GM12878 (cell line): Measurements from ENCODE around the gene IDH3G. TPM values are rescaled to one million over a fixed set of nuclear protein-coding genes. Genes with fewer than 3 reads are reported as not detected.

ENCODE experiments used
- ATAC-seq: fragments of 200-7000 bp; cut with Tn5 transposase; 3 replicates; pipeline ENCODE4 v1.9.1; 2020; ENCODE audit warnings: mild to moderate bottlenecking, moderate library complexity
- BruUV-seq: library from RNA; stranded (reverse); fragments of 400-500 nt; replicated peaks from 2 replicates; lab custom pipeline; 2021; lab: Mats Ljungman, UMichigan
- CTCF ChIA-PET: fragments of 300-600 bp; sonication (Branson Sonifier 250); formaldehyde crosslinking; extraction: SDS; loops from one replicate; lab custom pipeline; 2021; ENCODE audit warnings: inconsistent platforms; lab: Yijun Ruan, JAX
- POLR2A ChIA-PET: fragments of 350-600 bp; formaldehyde crosslinking; extraction: SDS; loops from one replicate; lab custom pipeline; 2021; ENCODE audit warnings: inconsistent platforms; lab: Charles Lee
- RAD21 ChIA-PET: fragments of 300-600 bp; sonication (Branson Sonifier 250); formaldehyde crosslinking; loops from one replicate; lab custom pipeline; 2023; ENCODE audit warnings: antibody characterized with exemption; ENCODE audit not compliant: unreplicated experiment; lab: Charles Lee
- SMC1A ChIA-PET: fragments of 300-600 bp; sonication (Branson Sonifier 250); formaldehyde crosslinking; loops from one replicate; lab custom pipeline; 2023; ENCODE audit not compliant: unreplicated experiment, uncharacterized antibody; lab: Charles Lee
- DNase-seq: peaks from one replicate; pipeline ENCODE4 v3.0.0-alpha.2; 2011; ENCODE audit warnings: low read depth, low spot score
- FAIRE-seq: peaks from 3 replicates; lab custom pipeline; 2011; peaks lifted over from hg19 to GRCh38; lab: Jason Lieb, UNC
- H2AFZ ChIP-seq: 2 replicates; pipeline ENCODE4 v1.6.0; 2011; ENCODE audit warnings: low read depth, low read length, control low read depth; ENCODE audit not compliant: control insufficient read depth
- H3K27ac ChIP-seq: 2 replicates; pipeline ENCODE4 v1.5.1; 2011; ENCODE audit warnings: control low read depth; ENCODE audit not compliant: control insufficient read depth, insufficient read depth
- H3K27me3 ChIP-seq, 2 experiments: replicated peaks in 1 of 2; 2 replicates each; pipeline versions ENCODE4 v1.6.0 to v1.6.1; 2011; ENCODE audit warnings: low read length in 1 of 2; ENCODE audit not compliant: control insufficient read depth in 2 of 2, insufficient read depth in 2 of 2
- H3K36me3 ChIP-seq, 2 experiments: 2 replicates each; pipeline ENCODE4 v1.5.1; 2011; ENCODE audit warnings: low read length in 1 of 2; ENCODE audit not compliant: control insufficient read depth in 2 of 2, insufficient read depth in 2 of 2
- H3K4me1 ChIP-seq: 2 replicates; pipeline ENCODE4 v1.6.1; 2011; ENCODE audit warnings: mild to moderate bottlenecking, low read length, moderate library complexity, mixed read lengths; ENCODE audit not compliant: control insufficient read depth, insufficient read depth
- H3K4me2 ChIP-seq: 2 replicates; pipeline ENCODE4 v1.6.0; 2011; ENCODE audit warnings: control low read depth; ENCODE audit not compliant: control insufficient read depth, insufficient read depth
- H3K4me3 ChIP-seq: fragments of 200-600 bp; sonication (generic); 2 replicates; pipeline ENCODE4 v1.5.1; 2016
- H3K79me2 ChIP-seq: 2 replicates; pipeline ENCODE4 v1.6.0; 2011; ENCODE audit warnings: low read length; ENCODE audit not compliant: control insufficient read depth, insufficient read depth
- H3K9ac ChIP-seq: 2 replicates; pipeline ENCODE4 v1.8.0; 2011; ENCODE audit warnings: low read length, control low read depth, mixed read lengths; ENCODE audit not compliant: control insufficient read depth, insufficient read depth
- H3K9me3 ChIP-seq: replicated peaks from 3 replicates; pipeline ENCODE4 v1.5.1; 2011; ENCODE audit warnings: mild to moderate bottlenecking, low read length; ENCODE audit not compliant: control insufficient read depth, insufficient read depth
- H4K20me1 ChIP-seq: 2 replicates; pipeline ENCODE4 v1.6.0; 2011; ENCODE audit not compliant: control insufficient read depth, insufficient read depth
- KAT2A ChIP-seq: conservative IDR thresholded peaks from 2 replicates; pipeline ENCODE4 v1.6.1; 2011; ENCODE audit warnings: low read depth, low read length; ENCODE audit not compliant: control insufficient read depth
- YBX1 ChIP-seq: fragments of 450-650 bp; IDR thresholded peaks from 2 replicates; pipeline ENCODE4 v1.6.1; 2016; ENCODE audit warnings: antibody characterized with exemption
- ZNF592 ChIP-seq: fragments of 450-650 bp; IDR thresholded peaks from 2 replicates; pipeline ENCODE4 v1.6.1; 2017; ENCODE audit warnings: mild to moderate bottlenecking, moderate library complexity
- WGBS: methylation state at CpG from one replicate; pipeline ENCODE4 v1.1.6; 2016; ENCODE audit warnings: low lambda C conversion rate; ENCODE audit not compliant: insufficient replicate concordance, insufficient coverage; ENCODE audit errors: missing lambda C conversion rate; 5-methylcytosine and 5-hydroxymethylcytosine counted together
- in situ Hi-C: fragments of 300-500 bp; cut with MboI; formaldehyde crosslinking; loops from 9 replicates; pipeline ENCODE4 v1.14.3; 2018; ENCODE audit warnings: mixed read lengths
- intact Hi-C: fragments of 100-400 bp; cut with micrococcal nuclease; formaldehyde crosslinking; loops from one replicate; pipeline ENCODE4 v1.14.2; 2022; ENCODE audit not compliant: unreplicated experiment
- polyA plus RNA-seq, 11 experiments: library from polyadenylated mRNA; depleted of rRNA in 4 of 11; unstranded in 6 of 11; stranded (reverse) in 5 of 11; fragments of >200 nt; fragmentation: Nextera tagmentation in 4 of 11; fragmentation: Illumina TruSeq in 1 of 11; extraction: Ambion mirVana in 4 of 11; extraction: Trizol in 1 of 11; gene quantifications; 1 replicate in 1 of 11; 2 replicates in 10 of 11; pipeline versions ENCODE4 v1.2.1 to v1.2.3, GENCODE V29; 2011 to 2016; ENCODE audit warnings: inconsistent platforms in 2 of 11, missing spikeins in 2 of 11, low read depth in 1 of 11
- total RNA-seq, 4 experiments: library from RNA; depleted of rRNA in 3 of 4; stranded (reverse); fragments of >200 nt in 3 of 4; fragmentation: Illumina TruSeq in 1 of 4; extraction: Trizol in 1 of 4; gene quantifications; 2 replicates each; pipeline versions ENCODE4 v1.2.1 to v1.2.3, GENCODE V29; 2013 to 2021
- TF ChIP-seq, protein P1 (sequence below): IDR thresholded peaks from 2 replicates; pipeline ENCODE4 v1.6.1; 2011; ENCODE audit warnings: low read depth, mild to moderate bottlenecking, low read length, moderate library complexity, borderline replicate concordance; ENCODE audit errors: extremely low read depth
- TF ChIP-seq, protein P2 (sequence below): fragments of 450-650 bp; IDR thresholded peaks from 2 replicates; pipeline ENCODE4 v1.6.1; 2017; ENCODE audit warnings: mild to moderate bottlenecking, low read depth, inconsistent platforms; ENCODE audit not compliant: poor library complexity, severe bottlenecking

IDH3G gene
- total and polyA plus RNA-seq, 10 of the 15 experiments (the other 5 are each of a cell fraction or from before 2014, with no cell fraction given): 26.3 to 102 (median 66.6) TPM

DNA sequence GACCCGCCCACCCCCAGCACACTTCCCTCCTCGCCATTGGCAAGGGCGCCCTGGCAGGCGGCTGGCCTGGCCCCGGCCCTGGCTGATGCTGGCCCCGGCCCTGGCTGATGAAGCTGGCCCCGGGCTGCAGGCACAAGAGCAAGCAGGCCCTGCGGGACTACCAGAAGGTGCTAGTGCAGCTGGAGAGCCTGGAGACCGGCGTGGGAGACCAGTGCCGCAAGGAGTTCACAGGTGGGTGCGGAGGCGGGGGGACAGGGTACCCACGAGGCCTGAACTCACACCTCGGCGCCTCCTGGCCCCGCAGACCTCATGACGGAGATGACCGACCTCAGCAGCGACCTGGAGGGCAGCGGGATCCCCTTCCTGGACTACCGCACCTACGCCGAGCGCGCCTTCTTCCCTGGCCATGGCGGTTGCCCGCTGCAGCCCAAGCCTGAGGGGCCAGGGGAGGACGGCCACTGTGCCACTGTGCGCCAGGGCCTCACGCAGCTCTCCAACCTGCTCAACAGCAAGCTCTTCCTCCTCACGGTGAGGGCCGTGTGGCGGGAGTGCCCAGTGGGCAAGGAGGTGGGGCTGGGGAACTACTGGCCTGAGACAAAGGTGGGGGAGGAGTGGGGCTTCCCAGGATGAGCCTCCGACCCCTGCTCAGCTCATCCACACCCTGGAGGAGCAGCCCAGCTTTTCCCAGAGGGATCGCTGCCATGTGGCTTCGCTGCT lies 19.4 kb downstream of the IDH3G start:
- in situ Hi-C loops: no loop called here
- TF ChIP-seq, protein P1, sequence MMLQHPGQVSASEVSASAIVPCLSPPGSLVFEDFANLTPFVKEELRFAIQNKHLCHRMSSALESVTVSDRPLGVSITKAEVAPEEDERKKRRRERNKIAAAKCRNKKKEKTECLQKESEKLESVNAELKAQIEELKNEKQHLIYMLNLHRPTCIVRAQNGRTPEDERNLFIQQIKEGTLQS: no peak
- TF ChIP-seq, all 136 proteins: peak for 0
- WGBS: 59% methylated on average over 24 of the region's 37 CpGs

DNA sequence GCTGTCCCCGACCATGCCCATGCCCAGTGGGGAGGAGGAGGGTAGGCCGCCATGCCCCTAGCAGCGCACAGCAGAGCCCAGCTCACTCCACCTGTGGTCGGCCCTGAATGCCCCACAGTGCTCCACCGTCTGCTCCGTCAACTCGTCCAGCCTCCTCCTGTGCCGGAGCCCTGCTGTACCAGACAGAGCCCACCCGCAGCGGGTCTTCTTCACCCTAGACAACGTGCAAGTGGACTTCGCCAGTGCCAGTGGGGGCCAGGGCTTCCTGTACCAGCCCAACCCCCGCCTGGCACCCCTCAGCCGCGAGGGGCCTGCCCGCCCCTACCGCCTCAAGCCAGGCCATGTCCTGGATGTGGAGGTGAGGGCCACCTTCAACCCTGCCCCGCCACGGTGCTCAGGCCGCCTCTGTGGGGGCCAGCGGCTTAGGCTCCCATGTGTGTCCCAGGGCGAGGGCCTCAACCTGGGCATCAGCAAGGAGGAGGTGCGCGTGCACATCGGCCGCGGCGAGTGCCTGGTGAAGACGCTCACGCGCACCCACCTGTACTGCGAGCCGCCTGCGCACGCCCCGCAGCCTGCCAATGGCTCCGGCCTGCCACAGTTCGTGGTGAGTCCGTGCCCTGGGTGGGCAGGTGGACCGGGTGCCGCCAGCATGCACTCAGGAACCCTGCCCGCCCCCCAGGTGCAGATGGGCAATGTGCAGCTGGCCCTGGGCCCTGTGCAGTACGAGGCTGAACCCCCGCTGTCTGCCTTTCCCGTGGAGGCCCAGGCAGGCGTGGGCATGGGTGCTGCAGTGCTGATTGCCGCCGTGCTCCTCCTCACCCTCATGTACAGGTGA lies 20.2 kb downstream of the IDH3G start:
- FAIRE-seq (no peak), ATAC-seq (no peak), DNase-seq (no peak)
- intact Hi-C loops (no loop called here), in situ Hi-C loops (no loop called here)
- H2AFZ ChIP-seq: no peak overlapping the region
- no peak overlapping the region for H3K4me2 ChIP-seq
- no TSS peak for BruUV-seq
- H3K36me3 ChIP-seq: no peaks in the 10 kb centered on the region
- H3K79me2 ChIP-seq: no peaks in the 10 kb centered on the region
- H3K4me1 ChIP-seq: no peaks in the 10 kb centered on the region
- ChIA-PET CTCF (no interaction called here), SMC1A (no interaction called here), RAD21 (no interaction called here), POLR2A (no interaction called here)
- no peaks in the 10 kb centered on the region for H3K27me3 ChIP-seq
- H4K20me1 ChIP-seq: no peaks in the 10 kb centered on the region
- no peaks in the 10 kb centered on the region; the same call in 2 of the 3 replicates for H3K9me3 ChIP-seq
- H3K4me3 ChIP-seq: no peak overlapping the region
- H3K27ac ChIP-seq: no peak overlapping the region
- WGBS: 77% methylated on average over 48 of the region's 48 CpGs
- no peak overlapping the region for H3K9ac ChIP-seq
- TF ChIP-seq YBX1: no peak
- TF ChIP-seq KAT2A: no peak
- TF ChIP-seq, protein P2, sequence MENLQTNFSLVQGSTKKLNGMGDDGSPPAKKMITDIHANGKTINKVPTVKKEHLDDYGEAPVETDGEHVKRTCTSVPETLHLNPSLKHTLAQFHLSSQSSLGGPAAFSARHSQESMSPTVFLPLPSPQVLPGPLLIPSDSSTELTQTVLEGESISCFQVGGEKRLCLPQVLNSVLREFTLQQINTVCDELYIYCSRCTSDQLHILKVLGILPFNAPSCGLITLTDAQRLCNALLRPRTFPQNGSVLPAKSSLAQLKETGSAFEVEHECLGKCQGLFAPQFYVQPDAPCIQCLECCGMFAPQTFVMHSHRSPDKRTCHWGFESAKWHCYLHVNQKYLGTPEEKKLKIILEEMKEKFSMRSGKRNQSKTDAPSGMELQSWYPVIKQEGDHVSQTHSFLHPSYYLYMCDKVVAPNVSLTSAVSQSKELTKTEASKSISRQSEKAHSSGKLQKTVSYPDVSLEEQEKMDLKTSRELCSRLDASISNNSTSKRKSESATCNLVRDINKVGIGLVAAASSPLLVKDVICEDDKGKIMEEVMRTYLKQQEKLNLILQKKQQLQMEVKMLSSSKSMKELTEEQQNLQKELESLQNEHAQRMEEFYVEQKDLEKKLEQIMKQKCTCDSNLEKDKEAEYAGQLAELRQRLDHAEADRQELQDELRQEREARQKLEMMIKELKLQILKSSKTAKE: no peak
- TF ChIP-seq ZNF592: no peak

More for the DNA sequence above, 19.4 kb downstream of the IDH3G start:
- Histone ChIP-seq H3K4me2 (no peak overlapping the region), H4K20me1 (no peaks in the 10 kb centered on the region), H3K9me3 (no peaks in the 10 kb centered on the region; the same call in 2 of the 3 replicates), H3K27ac (no peak overlapping the region), H3K4me3 (no peak overlapping the region), H3K9ac (no peak overlapping the region), H3K4me1 (no peaks in the 10 kb centered on the region), H3K27me3 (no peaks in the 10 kb centered on the region), H3K36me3 (no peaks in the 10 kb centered on the region), H3K79me2 (no peaks in the 10 kb centered on the region), H2AFZ (no peak overlapping the region)
- no peak for DNase-seq
- RAD21 ChIA-PET: no interaction called here
- SMC1A ChIA-PET: no interaction called here
- POLR2A ChIA-PET: no interaction called here
- intact Hi-C loops: no loop called here
- ATAC-seq: no peak
- CTCF ChIA-PET: no interaction called here
- no TSS peak for BruUV-seq
- FAIRE-seq: no peak
